Lung (tissue), 12 donors: ENCODE measurements around the gene DGKD. TPM values are rescaled to one million over a fixed set of nuclear protein-coding genes. Genes with fewer than 3 reads are reported as not detected.
"Not testable (repeated sequence)": the region's sequence is repeated elsewhere in the genome, so short reads cannot be mapped to it uniquely, and the experiment has no call there.

Source experiments
- ATAC-seq: fragments of 200-7000 bp; cut with Tn5 transposase; one replicate; pipeline ENCODE4 v1.9.1; 2020; ENCODE audit warnings: moderate number of reproducible peaks; ENCODE audit not compliant: insufficient read depth, low FRiP score
- DNase-seq, 3 donors: peaks; one replicate each; pipeline ENCODE4 v3.0.0-alpha.2; 2013 to 2017
- H3K27ac ChIP-seq, 2 donors: one replicate each; pipeline ENCODE4 v1.5.1; 2013; ENCODE audit warnings: mild to moderate bottlenecking in 2 of 2, moderate library complexity in 2 of 2, control low read depth in 1 of 2, inconsistent platforms in 1 of 2, low read depth in 1 of 2, low read length in 1 of 2
- H3K27me3 ChIP-seq, 3 donors: one replicate each; pipeline ENCODE4 v1.5.1; 2013; ENCODE audit warnings: low read length in 2 of 3; ENCODE audit not compliant: control insufficient read depth in 3 of 3, insufficient read depth in 3 of 3
- H3K36me3 ChIP-seq, 4 donors: one replicate each; pipeline ENCODE4 v1.5.1; 2013; ENCODE audit warnings: low read length in 4 of 4, mild to moderate bottlenecking in 1 of 4, moderate library complexity in 1 of 4; ENCODE audit not compliant: control insufficient read depth in 4 of 4, insufficient read depth in 4 of 4
- H3K4me1 ChIP-seq, 5 donors: one replicate each; pipeline ENCODE4 v1.5.1; 2013; ENCODE audit warnings: low read length in 5 of 5, mild to moderate bottlenecking in 2 of 5, moderate library complexity in 1 of 5; ENCODE audit not compliant: control insufficient read depth in 5 of 5, insufficient read depth in 5 of 5
- H3K4me3 ChIP-seq: one replicate; pipeline ENCODE4 v1.5.1; 2013; ENCODE audit warnings: mild to moderate bottlenecking, control low read depth, moderate library complexity
- H3K9ac ChIP-seq, 2 donors: one replicate each; pipeline ENCODE4 v1.5.1; 2013; ENCODE audit warnings: low read length in 2 of 2, control low read depth in 1 of 2; ENCODE audit not compliant: insufficient read depth in 1 of 2
- H3K9me3 ChIP-seq, 4 donors: one replicate each; pipeline ENCODE4 v1.5.1; 2013; ENCODE audit warnings: low read length in 3 of 4, mild to moderate bottlenecking in 1 of 4, moderate library complexity in 1 of 4; ENCODE audit not compliant: control insufficient read depth in 4 of 4, insufficient read depth in 3 of 4
- WGBS, 2 donors: extraction: QIAGEN DNeasy Blood & Tissue Kit; methylation state at CpG; one replicate each; pipeline ENCODE4 v1.1.7; 2013; 5-methylcytosine and 5-hydroxymethylcytosine counted together
- polyA plus RNA-seq, 2 donors: library from polyadenylated mRNA; stranded (reverse); fragments of 200-250 nt; gene quantifications; one replicate each; pipeline ENCODE4 v1.2.1, GENCODE V29; 2013
- total RNA-seq, 2 donors: library from RNA; depleted of rRNA in 1 of 2; stranded (reverse); fragments of >200 nt in 1 of 2; gene quantifications; one replicate each; pipeline ENCODE4 v1.2.1, GENCODE V29; 2014 to 2021
- TF ChIP-seq, protein P1 (sequence below): IDR thresholded peaks from 2 replicates; pipeline ENCODE4 v1.5.1; 2012; ENCODE audit warnings: mild to moderate bottlenecking; ENCODE audit errors: control extremely low read depth, extremely low read depth
- donor health status: control.
- donor health status: control.
- donor health status: Bipolar disorder and iron deficiency.
- donor health status: healthy.
- donor health status: DM: yes; HTN: yes; CAD: no.

The DGKD gene
- total and polyA plus RNA-seq, 4 donors, result 30.3 to 77.4 (median 44.0) TPM

DNA sequence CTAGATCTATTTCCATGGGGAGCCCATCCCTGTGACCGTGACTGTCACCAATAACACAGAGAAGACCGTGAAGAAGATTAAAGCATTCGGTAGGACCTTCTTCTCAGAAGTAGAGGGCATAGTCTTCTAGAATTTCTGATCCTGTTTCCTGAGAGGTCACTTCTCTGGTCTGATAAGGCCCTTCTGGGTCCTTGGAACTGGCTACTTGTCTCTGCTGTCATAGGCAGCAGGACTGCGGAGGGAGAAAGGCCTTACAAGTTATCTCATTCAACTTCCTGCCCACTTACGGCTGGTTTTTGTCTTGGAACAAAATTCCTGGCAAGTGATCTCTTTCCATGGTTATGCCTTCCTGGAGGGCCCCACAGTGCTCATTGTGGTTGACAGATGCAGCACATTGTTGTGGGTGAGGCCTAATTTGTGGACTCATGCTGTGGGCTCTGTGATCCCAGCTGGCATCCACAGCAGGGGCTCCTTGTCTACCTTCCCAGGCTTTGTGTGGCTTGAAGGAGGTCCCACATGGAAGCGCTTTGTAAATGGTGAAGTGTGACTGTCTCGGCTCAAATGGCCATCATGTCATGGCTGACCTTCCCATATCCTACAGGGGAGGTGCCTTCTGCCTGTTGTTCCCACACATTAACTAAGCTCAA, 24.7 kb upstream of the DGKD start:
- ATAC-seq (no peak), DNase-seq (no peak)
- H3K4me3 ChIP-seq, result no peak overlapping the region
- no peak overlapping the region for H3K27ac ChIP-seq
- H3K27me3 ChIP-seq, result no peaks in the 10 kb centered on the region
- H3K4me1 ChIP-seq, result peaks cover 0 to 8% (median 3%) of the 10 kb centered on the region in 5 donors
- no peaks in the 10 kb centered on the region for H3K9me3 ChIP-seq
- H3K36me3 ChIP-seq, result no peaks in the 10 kb centered on the region
- no peak overlapping the region for H3K9ac ChIP-seq
- TF ChIP-seq, protein P1, sequence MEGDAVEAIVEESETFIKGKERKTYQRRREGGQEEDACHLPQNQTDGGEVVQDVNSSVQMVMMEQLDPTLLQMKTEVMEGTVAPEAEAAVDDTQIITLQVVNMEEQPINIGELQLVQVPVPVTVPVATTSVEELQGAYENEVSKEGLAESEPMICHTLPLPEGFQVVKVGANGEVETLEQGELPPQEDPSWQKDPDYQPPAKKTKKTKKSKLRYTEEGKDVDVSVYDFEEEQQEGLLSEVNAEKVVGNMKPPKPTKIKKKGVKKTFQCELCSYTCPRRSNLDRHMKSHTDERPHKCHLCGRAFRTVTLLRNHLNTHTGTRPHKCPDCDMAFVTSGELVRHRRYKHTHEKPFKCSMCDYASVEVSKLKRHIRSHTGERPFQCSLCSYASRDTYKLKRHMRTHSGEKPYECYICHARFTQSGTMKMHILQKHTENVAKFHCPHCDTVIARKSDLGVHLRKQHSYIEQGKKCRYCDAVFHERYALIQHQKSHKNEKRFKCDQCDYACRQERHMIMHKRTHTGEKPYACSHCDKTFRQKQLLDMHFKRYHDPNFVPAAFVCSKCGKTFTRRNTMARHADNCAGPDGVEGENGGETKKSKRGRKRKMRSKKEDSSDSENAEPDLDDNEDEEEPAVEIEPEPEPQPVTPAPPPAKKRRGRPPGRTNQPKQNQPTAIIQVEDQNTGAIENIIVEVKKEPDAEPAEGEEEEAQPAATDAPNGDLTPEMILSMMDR, result no peak
- 77 to 82% methylated on average over 7 of the region's 7 CpGs for WGBS, 2 donors

DNA sequence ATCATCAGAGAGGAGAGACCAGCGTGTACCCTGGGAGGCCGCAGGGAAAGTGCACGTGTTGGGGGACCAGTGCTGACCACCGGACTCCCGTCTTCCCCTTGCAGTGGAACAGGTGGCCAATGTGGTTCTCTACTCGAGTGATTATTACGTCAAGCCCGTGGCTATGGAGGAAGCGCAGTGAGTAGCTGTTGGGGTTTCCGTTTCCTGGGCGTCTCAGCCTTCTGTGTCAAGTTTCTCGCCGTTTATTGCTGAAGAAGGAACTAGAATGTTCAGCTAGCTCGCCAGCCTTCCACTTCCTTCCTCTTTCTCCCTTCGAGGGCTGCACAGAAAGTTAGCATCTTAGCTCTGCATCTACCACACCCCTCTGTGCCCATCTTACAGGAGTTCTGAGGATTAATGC, 22.8 kb upstream of the DGKD start:
- H3K9ac ChIP-seq, result no peak overlapping the region
- H3K4me3 ChIP-seq, result no peak overlapping the region
- WGBS, 2 donors, result 31 to 54% methylated on average over 15 of the region's 15 CpGs
- peaks cover 0 to 8% (median 0%) of the 10 kb centered on the region in 5 donors for H3K4me1 ChIP-seq
- H3K36me3 ChIP-seq, result no peaks in the 10 kb centered on the region
- ATAC-seq (peak; percentile 65), DNase-seq (peak; percentile 22 to 27 (median 26))
- H3K9me3 ChIP-seq, result no peaks in the 10 kb centered on the region
- no peaks in the 10 kb centered on the region for H3K27me3 ChIP-seq
- TF ChIP-seq, protein P1, result no peak
- H3K27ac ChIP-seq, result peak overlapping the region in 1 of 2 donors; percentile 71

DNA sequence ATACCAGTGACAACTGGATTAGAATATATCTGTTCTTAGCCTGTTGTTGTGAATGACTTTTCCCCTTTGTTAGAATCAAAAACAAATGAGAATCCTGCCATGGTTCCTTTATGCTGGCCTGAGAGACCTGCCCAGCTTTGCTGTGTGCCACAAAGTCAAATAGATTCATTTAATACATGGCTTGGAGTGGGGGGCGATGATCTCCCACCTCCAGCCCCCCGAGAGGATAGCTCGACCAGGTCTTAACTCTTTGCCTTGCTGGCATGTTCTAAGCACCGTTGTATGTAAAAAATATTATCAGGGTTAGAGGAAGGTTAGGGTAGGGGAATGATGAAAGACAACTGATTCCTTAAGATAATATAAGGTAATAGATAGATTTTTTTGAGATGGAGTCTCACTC, 22.2 kb upstream of the DGKD start:
- Histone ChIP-seq H3K27ac (no peak overlapping the region), H3K36me3 (no peaks in the 10 kb centered on the region), H3K4me3 (no peak overlapping the region), H3K9me3 (no peaks in the 10 kb centered on the region), H3K9ac (no peak overlapping the region), H3K4me1 (peaks cover 0 to 8% (median 0%) of the 10 kb centered on the region in 5 donors), H3K27me3 (no peaks in the 10 kb centered on the region)
- DNase-seq (no peak), ATAC-seq (no peak)
- WGBS, 2 donors, result 83% methylated on average over 4 of the region's 4 CpGs
- TF ChIP-seq, protein P1, result no peak

DNA sequence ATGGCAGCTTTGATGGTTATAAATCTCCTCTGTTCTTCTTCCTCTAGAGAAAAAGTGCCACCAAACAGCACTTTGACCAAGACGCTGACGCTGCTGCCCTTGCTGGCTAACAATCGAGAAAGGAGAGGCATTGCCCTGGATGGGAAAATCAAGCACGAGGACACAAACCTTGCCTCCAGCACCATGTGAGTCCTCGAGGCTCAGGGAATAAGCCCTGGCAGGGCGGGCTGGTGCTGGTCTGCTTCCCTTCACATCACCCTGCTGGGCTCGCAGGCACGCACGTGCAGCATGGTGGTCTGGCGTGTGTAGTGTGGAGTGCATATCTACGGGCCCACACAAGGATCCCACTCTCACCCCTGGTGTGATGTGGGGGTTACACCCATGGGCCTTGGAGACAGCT, 19.4 kb upstream of the DGKD start:
- WGBS, 2 donors, result 93 to 94% methylated on average over 11 of the region's 11 CpGs
- H3K4me1 ChIP-seq, result peaks cover 0 to under 1% (median 0%) of the 10 kb centered on the region in 5 donors
- TF ChIP-seq, protein P1, result no peak

DNA sequence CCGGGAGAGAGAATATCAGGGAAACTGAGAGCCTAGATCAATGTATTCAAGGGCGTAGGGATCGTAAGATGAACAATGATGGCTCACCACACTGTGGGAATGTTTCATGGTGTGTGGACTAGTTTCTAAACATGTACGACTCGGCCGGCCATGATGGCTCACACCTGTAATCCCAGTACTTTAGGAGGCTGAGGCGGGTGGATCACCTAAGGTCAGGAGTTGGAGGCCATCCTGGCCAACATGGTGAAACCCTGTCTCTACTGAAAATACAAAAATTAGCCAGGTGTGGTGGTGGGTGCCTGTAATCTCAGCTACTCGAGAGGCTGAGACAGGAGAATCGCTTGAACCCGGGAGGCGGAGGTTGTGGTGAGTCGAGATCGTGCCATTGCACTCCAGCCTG, 18.2 kb upstream of the DGKD start:
- H3K4me3 ChIP-seq, H3K4me1 ChIP-seq, H3K36me3 ChIP-seq, H3K9ac ChIP-seq, H3K27ac ChIP-seq, ATAC-seq, H3K27me3 ChIP-seq, H3K9me3 ChIP-seq, DNase-seq: not testable (repeated sequence)
- WGBS, 2 donors, result 96 to 97% methylated on average over 13 of the region's 13 CpGs

More for the DNA sequence above, 19.4 kb upstream of the DGKD start:
- H3K27me3 ChIP-seq, result no peaks in the 10 kb centered on the region
- H3K27ac ChIP-seq, result no peak overlapping the region
- DNase-seq (no peak), ATAC-seq (no peak)
- H3K4me3 ChIP-seq, result no peak overlapping the region
- peaks cover 0 to 2% (median 0%) of the 10 kb centered on the region in 4 donors for H3K9me3 ChIP-seq
- no peaks in the 10 kb centered on the region for H3K36me3 ChIP-seq
- no peak overlapping the region for H3K9ac ChIP-seq
